Measurements from ENCODE around the gene PRRC2C.
"Not testable (repeated sequence)": the region's sequence is repeated elsewhere in the genome, so short reads cannot be mapped to it uniquely, and the experiment has no call there.

The PRRC2C gene

DNA sequence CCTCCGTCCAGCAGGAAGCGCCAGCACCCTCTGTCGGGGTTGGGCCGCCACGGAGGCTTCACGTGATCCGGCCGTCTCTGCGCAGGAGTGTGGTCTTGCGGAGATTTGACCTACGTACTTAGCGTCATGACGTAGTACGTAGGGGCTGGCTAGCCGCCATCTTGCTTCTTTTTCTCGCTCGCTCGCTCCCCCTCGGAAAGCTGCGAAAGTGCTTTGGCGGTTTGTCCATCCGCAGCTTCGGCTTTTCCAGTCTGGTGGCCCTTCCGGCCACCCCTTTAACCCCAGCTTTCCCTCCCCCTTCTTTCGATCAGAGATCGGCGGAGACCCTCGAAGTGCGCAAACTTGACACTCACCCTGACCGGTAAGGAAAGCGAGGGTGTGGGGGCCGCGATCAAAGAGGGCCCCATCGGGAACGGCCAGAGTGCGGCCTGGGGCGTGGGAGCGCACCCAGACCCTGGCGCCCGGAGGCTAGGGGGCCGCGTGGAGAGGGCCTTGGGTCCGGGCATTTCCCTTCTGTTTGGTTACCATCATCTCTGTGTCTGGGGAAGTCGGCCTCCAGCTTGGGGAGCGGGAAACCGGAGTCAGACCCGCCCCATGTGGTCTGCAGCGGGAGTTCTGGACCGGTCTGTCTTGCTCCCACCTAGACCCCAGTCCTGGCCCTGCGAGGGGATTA is at the start of gene PRRC2C:
Gene PRRC2C (plus strand): TSS at position 156 of the 673 bp plus-strand sequence. CDS start 26,559 bp downstream, outside the sequence.
- H3K36me3 ChIP-seq (ENCODE audit: control insufficient read depth in 1 of 2, insufficient read depth in 2 of 2, low read length in 2 of 2): no peaks in the 10 kb centered on the region
- peak within 1 kb of the TSS; percentile 83 to 90 for H3K4me3 ChIP-seq (ENCODE audit: low read depth in 1 of 2, low read length in 2 of 2)

GRCh38 chr1:171438441-171438840 is 46.9 kb upstream of the PRRC2C start:
- H3K27me3 ChIP-seq (ENCODE audit: control insufficient read depth in 1 of 2, insufficient read depth in 2 of 2, low read length in 2 of 2): no peaks in the 10 kb centered on the region
- H3K4me3 ChIP-seq (ENCODE audit: low read depth in 1 of 2, low read length in 2 of 2): no peak overlapping the region
- H3K9ac ChIP-seq (ENCODE audit: low read depth in 1 of 2, low read length in 2 of 2): no peak overlapping the region
- no peak overlapping the region for H3K27ac ChIP-seq (ENCODE audit: low read depth, low read length)
- H3K9me3 ChIP-seq (ENCODE audit: control insufficient read depth in 1 of 2, low read length in 2 of 2): no peaks in the 10 kb centered on the region
- no peaks in the 10 kb centered on the region for H3K36me3 ChIP-seq (ENCODE audit: control insufficient read depth in 1 of 2, insufficient read depth in 2 of 2, low read length in 2 of 2)
- peaks cover 0 to 5% of the 10 kb centered on the region in 2 donors for H3K4me1 ChIP-seq (ENCODE audit: control insufficient read depth in 1 of 2, insufficient read depth in 2 of 2, low read length in 2 of 2)

More for the DNA sequence above, at the start of gene PRRC2C:
- Histone ChIP-seq H3K4me1 (ENCODE audit: control insufficient read depth in 1 of 2, insufficient read depth in 2 of 2, low read length in 2 of 2) (peaks cover 32% of the 10 kb centered on the region in 2 donors), H3K9ac (ENCODE audit: low read depth in 1 of 2, low read length in 2 of 2) (peak within 1 kb of the TSS; percentile 98 to 99), H3K27me3 (ENCODE audit: control insufficient read depth in 1 of 2, insufficient read depth in 2 of 2, low read length in 2 of 2) (no peaks in the 10 kb centered on the region), H3K27ac (ENCODE audit: low read depth, low read length) (peak within 1 kb of the TSS; percentile 98), H3K9me3 (ENCODE audit: control insufficient read depth in 1 of 2, low read length in 2 of 2) (no peaks in the 10 kb centered on the region)

DNA sequence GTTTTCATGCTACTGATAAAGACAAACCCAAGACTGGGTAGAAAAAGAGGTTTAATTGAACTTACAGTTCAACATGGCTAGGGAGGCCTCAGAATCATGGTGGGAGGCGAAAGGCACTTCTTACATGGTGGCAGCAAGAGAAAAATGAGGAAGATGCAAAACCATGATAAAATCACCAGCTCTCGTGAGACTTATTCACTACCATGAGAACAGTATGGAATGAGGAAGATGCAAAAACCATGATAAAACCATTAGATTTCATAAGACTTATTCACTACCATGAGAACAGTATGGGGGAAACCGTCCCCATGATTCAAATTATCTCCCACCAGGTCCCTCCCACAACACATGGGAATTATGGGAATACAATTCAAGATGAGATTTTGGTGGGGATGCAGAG is 45.1 kb upstream of the PRRC2C start:
- not testable (repeated sequence) for H3K27ac ChIP-seq (ENCODE audit: low read depth, low read length); H3K36me3 ChIP-seq (ENCODE audit: control insufficient read depth in 1 of 2, insufficient read depth in 2 of 2, low read length in 2 of 2); H3K9me3 ChIP-seq (ENCODE audit: control insufficient read depth in 1 of 2, low read length in 2 of 2); H3K27me3 ChIP-seq (ENCODE audit: control insufficient read depth in 1 of 2, insufficient read depth in 2 of 2, low read length in 2 of 2); H3K4me1 ChIP-seq (ENCODE audit: control insufficient read depth in 1 of 2, insufficient read depth in 2 of 2, low read length in 2 of 2); H3K4me3 ChIP-seq (ENCODE audit: low read depth in 1 of 2, low read length in 2 of 2); H3K9ac ChIP-seq (ENCODE audit: low read depth in 1 of 2, low read length in 2 of 2)

GRCh38 chr1:171441278-171441895 is 43.9 kb upstream of the PRRC2C start:
- H3K36me3 ChIP-seq (ENCODE audit: control insufficient read depth in 1 of 2, insufficient read depth in 2 of 2, low read length in 2 of 2); H3K27me3 ChIP-seq (ENCODE audit: control insufficient read depth in 1 of 2, insufficient read depth in 2 of 2, low read length in 2 of 2); H3K4me3 ChIP-seq (ENCODE audit: low read depth in 1 of 2, low read length in 2 of 2); H3K9me3 ChIP-seq (ENCODE audit: control insufficient read depth in 1 of 2, low read length in 2 of 2); H3K27ac ChIP-seq (ENCODE audit: low read depth, low read length); H3K4me1 ChIP-seq (ENCODE audit: control insufficient read depth in 1 of 2, insufficient read depth in 2 of 2, low read length in 2 of 2); H3K9ac ChIP-seq (ENCODE audit: low read depth in 1 of 2, low read length in 2 of 2): not testable (repeated sequence)

DNA sequence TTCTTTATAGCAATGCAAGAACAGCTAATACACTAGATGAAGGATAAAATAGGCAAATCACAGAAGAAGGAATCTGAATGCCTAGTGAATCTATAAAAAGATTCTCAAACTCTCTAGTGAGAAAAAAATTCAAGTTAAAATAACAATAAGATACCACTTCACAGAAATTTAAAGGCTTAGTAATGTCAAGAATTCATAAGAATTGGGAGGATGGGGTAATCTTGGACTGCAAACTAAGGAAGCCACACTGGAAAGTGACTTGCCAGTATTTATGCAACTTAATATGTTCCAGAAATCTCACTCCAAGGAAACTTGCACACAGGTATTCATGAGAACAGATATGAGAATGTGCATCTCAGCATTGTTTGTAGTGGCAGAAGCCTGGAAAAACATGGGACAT is 38.9 kb upstream of the PRRC2C start:
- H3K4me1 ChIP-seq (ENCODE audit: control insufficient read depth in 1 of 2, insufficient read depth in 2 of 2, low read length in 2 of 2): no peaks in the 10 kb centered on the region
- no peaks in the 10 kb centered on the region for H3K27me3 ChIP-seq (ENCODE audit: control insufficient read depth in 1 of 2, insufficient read depth in 2 of 2, low read length in 2 of 2)
- no peak overlapping the region for H3K27ac ChIP-seq (ENCODE audit: low read depth, low read length)
- no peaks in the 10 kb centered on the region for H3K9me3 ChIP-seq (ENCODE audit: control insufficient read depth in 1 of 2, low read length in 2 of 2)
- H3K9ac ChIP-seq (ENCODE audit: low read depth in 1 of 2, low read length in 2 of 2): no peak overlapping the region
- no peak overlapping the region for H3K4me3 ChIP-seq (ENCODE audit: low read depth in 1 of 2, low read length in 2 of 2)
- H3K36me3 ChIP-seq (ENCODE audit: control insufficient read depth in 1 of 2, insufficient read depth in 2 of 2, low read length in 2 of 2): no peaks in the 10 kb centered on the region

DNA sequence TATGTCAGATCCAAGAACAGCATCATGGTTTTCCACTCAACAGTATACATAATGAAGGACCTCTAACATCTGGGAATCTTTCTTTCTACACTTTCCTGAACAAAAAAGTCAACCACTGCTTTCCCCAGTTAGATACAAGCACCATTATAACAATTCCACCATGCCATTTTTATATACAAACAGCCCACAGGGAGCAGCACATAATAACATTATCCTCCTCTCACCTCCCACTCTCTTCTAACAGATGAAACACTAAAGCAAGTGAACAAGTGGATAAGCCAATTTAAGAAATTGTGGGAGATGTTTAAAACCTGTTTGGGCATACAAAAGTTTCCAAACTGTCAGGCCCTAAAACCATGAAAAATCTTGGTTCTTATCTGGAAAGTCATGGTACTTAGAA is 29.4 kb upstream of the PRRC2C start:
- Histone ChIP-seq H3K4me1 (ENCODE audit: control insufficient read depth in 1 of 2, insufficient read depth in 2 of 2, low read length in 2 of 2) (no peaks in the 10 kb centered on the region), H3K9ac (ENCODE audit: low read depth in 1 of 2, low read length in 2 of 2) (no peak overlapping the region), H3K4me3 (ENCODE audit: low read depth in 1 of 2, low read length in 2 of 2) (no peak overlapping the region), H3K27ac (ENCODE audit: low read depth, low read length) (no peak overlapping the region), H3K9me3 (ENCODE audit: control insufficient read depth in 1 of 2, low read length in 2 of 2) (no peaks in the 10 kb centered on the region), H3K36me3 (ENCODE audit: control insufficient read depth in 1 of 2, insufficient read depth in 2 of 2, low read length in 2 of 2) (no peaks in the 10 kb centered on the region), H3K27me3 (ENCODE audit: control insufficient read depth in 1 of 2, insufficient read depth in 2 of 2, low read length in 2 of 2) (no peaks in the 10 kb centered on the region)

GRCh38 chr1:171457412-171457811 is 27.9 kb upstream of the PRRC2C start:
- Histone ChIP-seq H3K9ac (ENCODE audit: low read depth in 1 of 2, low read length in 2 of 2) (no peak overlapping the region), H3K4me3 (ENCODE audit: low read depth in 1 of 2, low read length in 2 of 2) (no peak overlapping the region), H3K9me3 (ENCODE audit: control insufficient read depth in 1 of 2, low read length in 2 of 2) (no peaks in the 10 kb centered on the region), H3K27ac (ENCODE audit: low read depth, low read length) (no peak overlapping the region), H3K4me1 (ENCODE audit: control insufficient read depth in 1 of 2, insufficient read depth in 2 of 2, low read length in 2 of 2) (no peaks in the 10 kb centered on the region), H3K27me3 (ENCODE audit: control insufficient read depth in 1 of 2, insufficient read depth in 2 of 2, low read length in 2 of 2) (no peaks in the 10 kb centered on the region), H3K36me3 (ENCODE audit: control insufficient read depth in 1 of 2, insufficient read depth in 2 of 2, low read length in 2 of 2) (no peaks in the 10 kb centered on the region)

DNA sequence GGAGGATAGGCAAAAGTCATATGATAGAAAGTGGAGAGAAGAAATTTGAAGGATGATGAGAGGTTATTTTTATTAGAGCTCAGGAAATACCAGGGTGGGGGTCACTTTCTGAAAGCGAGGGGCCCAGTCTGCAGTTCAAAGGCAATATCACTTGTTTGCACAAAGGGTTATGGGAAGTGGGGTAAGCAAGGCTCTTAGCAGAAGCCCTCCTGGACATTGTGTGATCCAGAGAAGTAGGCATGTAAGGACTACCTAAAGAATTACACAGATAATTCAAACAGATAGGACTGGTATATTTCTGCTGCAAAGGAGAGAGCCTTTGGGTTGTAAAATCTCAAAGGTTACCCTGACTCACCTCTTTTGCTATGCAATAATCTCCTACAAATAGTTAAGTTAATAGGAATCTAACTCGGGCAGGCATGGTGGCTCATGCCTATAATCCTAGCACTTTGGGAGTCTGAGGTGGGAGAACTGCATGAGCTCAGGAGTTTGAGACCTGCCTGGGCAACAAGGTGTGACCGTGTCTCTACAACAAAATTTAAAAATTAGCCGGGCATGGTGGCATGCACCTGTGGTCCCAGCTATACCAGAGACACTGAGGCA is 25.2 kb upstream of the PRRC2C start:
- Histone ChIP-seq H3K4me3 (ENCODE audit: low read depth in 1 of 2, low read length in 2 of 2) (no peak overlapping the region), H3K27ac (ENCODE audit: low read depth, low read length) (no peak overlapping the region), H3K27me3 (ENCODE audit: control insufficient read depth in 1 of 2, insufficient read depth in 2 of 2, low read length in 2 of 2) (no peaks in the 10 kb centered on the region), H3K9me3 (ENCODE audit: control insufficient read depth in 1 of 2, low read length in 2 of 2) (no peaks in the 10 kb centered on the region), H3K4me1 (ENCODE audit: control insufficient read depth in 1 of 2, insufficient read depth in 2 of 2, low read length in 2 of 2) (no peaks in the 10 kb centered on the region), H3K36me3 (ENCODE audit: control insufficient read depth in 1 of 2, insufficient read depth in 2 of 2, low read length in 2 of 2) (no peaks in the 10 kb centered on the region), H3K9ac (ENCODE audit: low read depth in 1 of 2, low read length in 2 of 2) (no peak overlapping the region)

GRCh38 chr1:171467626-171468025 is 17.7 kb upstream of the PRRC2C start:
- H3K27me3 ChIP-seq (ENCODE audit: control insufficient read depth in 1 of 2, insufficient read depth in 2 of 2, low read length in 2 of 2): no peaks in the 10 kb centered on the region
- no peak overlapping the region for H3K4me3 ChIP-seq (ENCODE audit: low read depth in 1 of 2, low read length in 2 of 2)
- no peak overlapping the region for H3K9ac ChIP-seq (ENCODE audit: low read depth in 1 of 2, low read length in 2 of 2)
- no peaks in the 10 kb centered on the region for H3K36me3 ChIP-seq (ENCODE audit: control insufficient read depth in 1 of 2, insufficient read depth in 2 of 2, low read length in 2 of 2)
- H3K4me1 ChIP-seq (ENCODE audit: control insufficient read depth in 1 of 2, insufficient read depth in 2 of 2, low read length in 2 of 2): no peaks in the 10 kb centered on the region
- no peak overlapping the region for H3K27ac ChIP-seq (ENCODE audit: low read depth, low read length)
- H3K9me3 ChIP-seq (ENCODE audit: control insufficient read depth in 1 of 2, low read length in 2 of 2): no peaks in the 10 kb centered on the region

DNA sequence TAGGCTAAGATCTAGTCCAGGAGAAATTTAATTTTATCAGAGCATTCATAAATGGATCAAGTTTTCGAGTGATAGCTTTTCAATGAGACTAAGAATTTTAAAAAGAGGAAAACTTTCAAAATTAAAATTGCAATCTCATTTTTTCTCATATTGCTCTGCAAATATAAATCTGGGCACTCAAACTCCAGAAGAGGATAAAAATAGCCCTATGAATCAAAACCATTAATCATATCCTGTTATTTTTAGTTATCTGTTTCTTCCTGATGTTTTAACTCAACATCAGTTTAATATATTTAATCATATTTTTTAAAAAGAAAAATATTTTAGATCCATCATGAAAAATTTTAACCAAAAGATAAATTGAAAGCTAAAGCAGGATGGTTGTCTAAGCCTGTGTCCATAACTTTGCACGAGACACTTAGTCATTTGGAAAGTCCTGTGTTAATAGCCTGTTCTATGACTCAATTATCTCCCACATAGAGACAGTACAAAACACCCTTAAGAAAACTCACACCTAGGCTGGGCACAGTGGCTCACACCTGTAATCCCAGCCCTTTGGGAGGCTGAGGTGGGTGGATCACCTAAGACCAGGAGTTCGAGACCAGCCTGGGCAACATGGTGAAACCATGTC is 17.1 kb upstream of the PRRC2C start:
- Histone ChIP-seq H3K4me3 (ENCODE audit: low read depth in 1 of 2, low read length in 2 of 2) (no peak overlapping the region), H3K9me3 (ENCODE audit: control insufficient read depth in 1 of 2, low read length in 2 of 2) (no peaks in the 10 kb centered on the region), H3K27me3 (ENCODE audit: control insufficient read depth in 1 of 2, insufficient read depth in 2 of 2, low read length in 2 of 2) (no peaks in the 10 kb centered on the region), H3K36me3 (ENCODE audit: control insufficient read depth in 1 of 2, insufficient read depth in 2 of 2, low read length in 2 of 2) (no peaks in the 10 kb centered on the region), H3K9ac (ENCODE audit: low read depth in 1 of 2, low read length in 2 of 2) (no peak overlapping the region), H3K4me1 (ENCODE audit: control insufficient read depth in 1 of 2, insufficient read depth in 2 of 2, low read length in 2 of 2) (no peaks in the 10 kb centered on the region), H3K27ac (ENCODE audit: low read depth, low read length) (no peak overlapping the region)

Measured in duodenal mucosa (tissue), 2 donors.